ENCODE measurements around the gene SYT12. TPM values are rescaled to one million over a fixed set of nuclear protein-coding genes. Genes with fewer than 3 reads are reported as not detected.

SYT12 gene
- total RNA-seq, 1 donor from 2014 or later, result 0.37 TPM

DNA sequence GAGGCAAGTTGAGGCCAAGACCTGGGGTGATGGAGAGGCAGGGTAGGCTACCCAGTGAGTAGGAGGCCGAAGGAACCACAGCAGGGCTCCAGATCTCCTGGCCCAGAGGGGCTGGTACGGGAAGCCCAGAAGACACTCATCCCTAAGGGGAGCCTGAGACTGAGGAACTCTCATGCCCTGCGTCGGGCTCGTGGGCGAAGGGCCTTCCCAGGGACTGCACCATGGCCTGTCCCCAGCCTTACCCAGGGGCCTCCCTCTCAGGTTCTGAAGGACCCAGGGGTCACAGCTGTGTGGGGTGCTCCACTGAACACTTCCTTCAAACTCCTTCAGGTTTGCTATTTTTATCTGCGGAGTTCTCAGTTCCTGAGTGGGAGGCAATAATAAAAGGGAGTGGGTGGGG lies 15.8 kb upstream of the SYT12 start:
- H3K27me3 Mint-ChIP-seq (ENCODE audit: unreplicated experiment), result peaks cover 3% of the 10 kb centered on the region
- H3K36me3 Mint-ChIP-seq (ENCODE audit: unreplicated experiment), result no peaks in the 10 kb centered on the region
- no peak for TF ChIP-seq CTCF (IDR thresholded peaks at IDR 0.05; ENCODE audit: partially characterized antibody, unreplicated experiment)
- H3K4me3 Mint-ChIP-seq (ENCODE audit: unreplicated experiment), result no peak overlapping the region
- peaks cover 4% of the 10 kb centered on the region for H3K4me1 Mint-ChIP-seq (ENCODE audit: low read depth, unreplicated experiment)
- DNase-seq, result no peak
- no peaks in the 10 kb centered on the region for H3K9me3 Mint-ChIP-seq (ENCODE audit: unreplicated experiment)
- H3K27ac Mint-ChIP-seq (ENCODE audit: unreplicated experiment), result no peak overlapping the region

GRCh38 chr11:67010296-67010905 lies 12.5 kb upstream of the SYT12 start:
- Mint-ChIP-seq H3K9me3 (ENCODE audit: unreplicated experiment) (no peaks in the 10 kb centered on the region), H3K36me3 (ENCODE audit: unreplicated experiment) (no peaks in the 10 kb centered on the region), H3K27ac (ENCODE audit: unreplicated experiment) (no peak overlapping the region), H3K4me1 (ENCODE audit: low read depth, unreplicated experiment) (no peaks in the 10 kb centered on the region), H3K27me3 (ENCODE audit: unreplicated experiment) (peaks cover 3% of the 10 kb centered on the region), H3K4me3 (ENCODE audit: unreplicated experiment) (no peak overlapping the region)
- no peak for TF ChIP-seq CTCF (IDR thresholded peaks at IDR 0.05; ENCODE audit: partially characterized antibody, unreplicated experiment)
- DNase-seq, result no peak

DNA sequence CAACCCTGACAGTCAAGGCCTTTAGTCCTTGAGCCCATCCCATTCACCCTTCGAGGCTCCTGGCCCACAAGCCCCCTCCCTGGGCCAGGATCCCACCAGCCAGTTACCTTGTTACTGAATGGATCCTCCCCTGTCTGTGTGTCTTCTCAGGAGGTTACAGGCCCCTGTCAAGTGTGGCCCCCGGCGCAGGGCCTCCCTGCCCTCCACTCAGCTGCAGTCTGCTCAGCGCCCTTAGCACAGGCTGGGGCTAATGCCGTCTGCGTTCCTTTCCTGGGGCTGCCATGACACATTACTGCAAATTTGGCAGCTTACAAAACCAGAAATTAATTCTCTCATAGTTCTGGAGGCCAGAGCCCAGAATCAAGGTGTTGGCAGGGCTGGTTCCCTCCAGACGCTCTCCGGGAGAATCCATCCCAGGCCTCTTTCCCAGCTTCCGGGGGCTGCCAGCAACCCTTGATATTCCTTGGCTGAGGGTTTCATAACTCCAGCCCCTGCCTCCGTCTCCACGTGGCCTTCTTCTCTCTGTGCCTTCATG lies 9.4 kb upstream of the SYT12 start:
- H3K36me3 Mint-ChIP-seq (ENCODE audit: unreplicated experiment), result no peaks in the 10 kb centered on the region
- peaks cover 2% of the 10 kb centered on the region for H3K4me1 Mint-ChIP-seq (ENCODE audit: low read depth, unreplicated experiment)
- H3K4me3 Mint-ChIP-seq (ENCODE audit: unreplicated experiment), result no peak overlapping the region
- no peak for TF ChIP-seq CTCF (IDR thresholded peaks at IDR 0.05; ENCODE audit: partially characterized antibody, unreplicated experiment)
- DNase-seq, result no peak
- no peak overlapping the region for H3K27ac Mint-ChIP-seq (ENCODE audit: unreplicated experiment)
- peaks cover under 1% of the 10 kb centered on the region for H3K9me3 Mint-ChIP-seq (ENCODE audit: unreplicated experiment)
- H3K27me3 Mint-ChIP-seq (ENCODE audit: unreplicated experiment), result no peaks in the 10 kb centered on the region

DNA sequence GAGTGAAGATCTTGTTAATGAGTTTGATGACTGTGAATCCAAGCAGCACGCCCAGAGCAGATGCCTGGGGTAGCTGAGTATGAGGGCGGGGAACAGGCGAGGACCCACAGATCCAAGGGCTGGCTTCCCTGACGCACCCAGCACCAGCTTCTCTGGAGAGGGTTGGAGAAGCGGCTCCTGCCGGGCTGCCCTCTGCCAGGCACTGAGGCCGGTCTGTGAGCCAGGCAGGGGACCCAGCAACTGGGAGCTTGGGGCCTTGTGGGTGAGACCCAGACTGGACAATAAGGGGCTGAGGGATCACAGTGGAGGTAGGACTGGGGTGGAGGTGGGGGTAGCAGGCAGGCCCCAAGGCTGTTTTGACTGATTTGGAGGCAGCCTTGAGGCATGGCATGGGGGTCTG lies 8.6 kb upstream of the SYT12 start:
- TF ChIP-seq CTCF (IDR thresholded peaks at IDR 0.05; ENCODE audit: partially characterized antibody, unreplicated experiment), result no peak
- no peak overlapping the region for H3K4me3 Mint-ChIP-seq (ENCODE audit: unreplicated experiment)
- no peak overlapping the region for H3K27ac Mint-ChIP-seq (ENCODE audit: unreplicated experiment)
- no peaks in the 10 kb centered on the region for H3K27me3 Mint-ChIP-seq (ENCODE audit: unreplicated experiment)
- H3K4me1 Mint-ChIP-seq (ENCODE audit: low read depth, unreplicated experiment), result peaks cover 2% of the 10 kb centered on the region
- no peaks in the 10 kb centered on the region for H3K36me3 Mint-ChIP-seq (ENCODE audit: unreplicated experiment)
- H3K9me3 Mint-ChIP-seq (ENCODE audit: unreplicated experiment), result peaks cover 4% of the 10 kb centered on the region
- no peak for DNase-seq

- Mint-ChIP-seq H3K27me3 (ENCODE audit: unreplicated experiment) (peaks cover 2% of the 10 kb centered on the region), H3K9me3 (ENCODE audit: unreplicated experiment) (peaks cover 4% of the 10 kb centered on the region), H3K4me3 (ENCODE audit: unreplicated experiment) (no peak overlapping the region), H3K27ac (ENCODE audit: unreplicated experiment) (no peak overlapping the region), H3K4me1 (ENCODE audit: low read depth, unreplicated experiment) (peaks cover 2% of the 10 kb centered on the region), H3K36me3 (ENCODE audit: unreplicated experiment) (no peaks in the 10 kb centered on the region)
- TF ChIP-seq CTCF (IDR thresholded peaks at IDR 0.05; ENCODE audit: partially characterized antibody, unreplicated experiment), result no peak
- DNase-seq, result no peak
Measured at GRCh38 chr11:67015048-67015447, 7.9 kb upstream of the SYT12 start.

All from glutamatergic neuron (in vitro differentiated cells).